GM18520 (cell line): ENCODE measurements around the gene OR8B3.
"Not testable (repeated sequence)": the region's sequence is repeated elsewhere in the genome, so short reads cannot be mapped to it uniquely, and the experiment has no call there.

Source experiments
- ATAC-seq: cut with Tn5 transposase; IDR thresholded peaks from one replicate; pipeline ENCODE4 v1.9.1; 2021; ENCODE audit not compliant: unreplicated experiment

The OR8B3 gene

DNA sequence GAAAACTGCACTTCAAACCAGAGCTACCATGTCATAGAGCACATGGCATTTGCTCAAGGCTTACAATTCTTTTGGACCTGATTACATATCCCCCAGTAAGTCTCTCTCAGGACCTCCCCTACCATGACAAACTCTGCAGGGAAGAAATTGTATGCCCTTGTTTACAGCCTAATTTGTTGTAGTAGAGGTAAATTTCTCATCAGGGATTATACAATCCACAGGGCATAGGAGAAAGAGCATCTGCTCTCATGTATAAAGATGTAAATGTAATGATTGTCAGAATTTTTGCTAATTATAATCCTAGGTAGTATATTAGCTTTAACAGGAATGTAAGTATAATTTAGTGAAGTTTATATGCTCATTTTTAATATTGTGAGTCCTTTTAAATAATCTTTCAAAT is at the start of gene OR8B3:
OR8B3 (minus strand) TSS at position 101 of the 400 bp plus-strand sequence. CDS start 1,673 bp downstream, outside the sequence.
- no peak for ATAC-seq

GRCh38 chr11:124446916-124447315 is 48.1 kb upstream of the OR8B3 start:
- ATAC-seq: no peak

GRCh38 chr11:124445646-124446150 is 46.9 kb upstream of the OR8B3 start, which contains the start of gene OR8B8:
Gene OR8B8, minus strand, starts transcription at chr11:124445696. Its CDS starts 4,611 bp downstream, at chr11:124441085.
- ATAC-seq: no peak

- no peak for ATAC-seq
Measured at GRCh38 chr11:124442847-124443246, 44.0 kb upstream of the OR8B3 start.

- ATAC-seq: no peak
Measured at GRCh38 chr11:124442442-124442841, 43.6 kb upstream of the OR8B3 start.

DNA sequence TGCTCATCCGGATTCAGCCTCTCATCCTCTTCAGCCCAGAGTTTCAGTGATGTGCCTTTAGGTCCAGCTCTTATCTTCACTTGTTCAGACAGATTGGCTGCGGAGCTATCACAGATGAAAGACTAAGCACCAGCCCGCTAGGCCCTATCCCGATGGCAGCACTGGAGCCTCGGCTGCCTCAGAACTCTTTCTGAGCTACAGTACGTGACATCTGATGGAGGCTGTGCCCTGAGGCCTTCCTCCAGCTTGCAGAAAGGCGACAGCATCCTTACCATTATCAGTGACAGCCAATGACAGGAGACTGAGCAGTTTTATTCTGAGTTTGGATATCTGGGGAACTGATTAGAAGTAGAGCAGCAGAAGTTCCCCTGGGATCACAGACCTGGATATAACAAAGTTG is 42.7 kb upstream of the OR8B3 start:
- ATAC-seq: no peak

GRCh38 chr11:124441081-124441480 is 42.3 kb upstream of the OR8B3 start:
- ATAC-seq: no peak

DNA sequence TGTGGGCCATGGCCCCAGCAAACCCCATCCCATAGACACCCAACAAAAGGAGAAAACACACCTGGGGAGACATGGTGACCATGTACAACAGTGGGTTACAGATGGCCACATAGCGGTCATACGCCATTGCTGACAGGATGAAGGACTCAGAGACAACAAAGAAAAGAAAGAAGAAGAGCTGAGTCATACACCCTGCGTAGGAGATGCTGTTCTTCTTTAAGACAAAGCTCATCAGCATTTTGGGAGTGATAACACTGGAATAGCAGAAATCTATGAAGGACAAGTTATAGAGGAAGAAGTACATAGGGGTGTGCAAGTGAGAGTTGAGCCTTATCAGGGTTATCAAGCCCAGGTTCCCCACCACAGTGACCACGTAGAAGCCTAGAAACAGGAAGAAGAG is 41.8 kb upstream of the OR8B3 start:
- no peak for ATAC-seq

GRCh38 chr11:124434699-124435098 is 35.9 kb upstream of the OR8B3 start:
- no peak for ATAC-seq

DNA sequence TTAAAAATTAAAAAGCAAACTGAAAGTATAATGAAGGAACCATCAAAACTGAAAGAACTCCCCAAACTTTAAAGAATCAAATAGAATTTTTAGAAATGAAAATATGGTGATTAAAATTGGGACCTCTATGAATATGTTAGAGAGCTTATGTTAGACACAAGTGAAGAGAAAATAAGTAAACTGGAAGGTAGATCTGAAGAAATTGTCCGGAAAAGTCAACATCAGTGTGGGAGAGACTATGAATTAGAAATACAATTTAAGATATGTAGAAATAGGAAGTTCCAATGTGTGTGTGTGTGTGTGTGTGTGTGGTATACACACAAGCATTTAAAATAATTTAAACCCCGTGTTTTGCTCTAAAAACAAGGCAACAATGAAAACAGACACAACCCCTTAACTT is 30.8 kb upstream of the OR8B3 start:
- ATAC-seq: no peak

- ATAC-seq: no peak
Measured at GRCh38 chr11:124424384-124424921, 25.6 kb upstream of the OR8B3 start, which contains the start of gene OR8B4. Gene OR8B4, minus strand, starts transcription at chr11:124424871. Its CDS starts 0 bp downstream, at chr11:124424871.

DNA sequence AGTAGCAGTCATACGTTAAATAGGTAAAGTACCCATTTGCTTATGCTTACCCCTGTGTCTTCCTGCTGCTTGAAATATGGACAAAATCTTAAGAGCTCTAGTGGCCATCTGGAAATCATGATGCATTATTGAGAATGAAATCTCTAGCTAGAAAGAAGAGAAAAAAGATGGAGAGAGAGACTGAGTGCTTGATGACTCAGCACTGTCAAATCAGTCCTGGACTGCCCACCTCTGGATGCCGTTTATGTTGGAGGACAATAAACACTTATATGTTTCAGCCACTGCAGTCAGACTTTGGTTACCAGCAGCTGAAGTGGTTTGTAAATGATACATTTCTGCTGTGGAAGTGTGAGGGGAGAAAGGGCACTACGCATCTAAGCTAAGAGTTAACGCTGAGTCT is 22.2 kb upstream of the OR8B3 start:
- ATAC-seq: no peak

DNA sequence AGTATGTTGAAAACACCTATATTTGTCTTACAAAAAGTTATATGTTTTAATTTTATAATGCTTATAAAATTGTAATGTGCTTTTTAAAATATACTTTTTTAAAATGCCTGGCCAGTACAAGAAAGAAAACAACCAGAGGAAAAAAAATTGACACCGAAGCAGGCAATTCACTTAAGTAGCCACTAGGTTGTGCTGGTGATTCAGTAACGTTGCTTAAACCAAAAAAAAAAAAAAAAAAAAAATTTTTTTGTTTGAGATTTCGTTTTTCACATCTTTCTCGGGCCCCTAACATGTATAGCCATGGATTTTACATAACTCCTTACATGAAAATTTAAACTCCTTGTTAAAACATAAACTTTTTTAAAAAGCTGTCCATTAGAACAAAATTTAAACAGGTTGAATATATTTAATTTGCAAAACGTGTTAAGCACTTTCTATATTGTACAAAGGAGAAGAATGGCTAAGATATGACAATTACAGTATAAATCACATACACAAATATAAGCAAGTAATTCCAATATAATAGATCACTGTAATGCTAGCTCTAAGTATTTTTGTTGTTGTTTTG is 16.6 kb upstream of the OR8B3 start:
- ATAC-seq: no peak

- no peak for ATAC-seq
Measured at GRCh38 chr11:124409906-124410305, 11.1 kb upstream of the OR8B3 start.

DNA sequence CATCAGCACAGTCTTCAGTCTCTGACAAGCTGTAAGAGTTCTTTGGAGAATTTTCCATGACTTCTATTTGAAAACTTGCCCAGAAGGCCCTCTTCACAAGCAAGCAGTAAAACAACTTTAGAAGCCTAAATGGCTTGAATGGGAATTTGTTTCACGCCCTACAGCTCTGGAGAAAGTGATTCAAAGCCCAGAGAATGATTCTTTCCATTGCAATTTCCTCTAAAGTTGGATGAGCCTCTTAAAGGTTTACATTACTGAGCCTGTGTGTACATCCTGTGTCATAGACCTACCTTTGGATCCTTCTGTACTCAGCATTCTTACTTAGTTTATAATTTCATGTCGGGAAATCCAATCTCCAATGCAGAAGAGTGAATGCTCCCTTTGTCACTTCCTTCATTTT is 6.8 kb upstream of the OR8B3 start:
- ATAC-seq: no peak

DNA sequence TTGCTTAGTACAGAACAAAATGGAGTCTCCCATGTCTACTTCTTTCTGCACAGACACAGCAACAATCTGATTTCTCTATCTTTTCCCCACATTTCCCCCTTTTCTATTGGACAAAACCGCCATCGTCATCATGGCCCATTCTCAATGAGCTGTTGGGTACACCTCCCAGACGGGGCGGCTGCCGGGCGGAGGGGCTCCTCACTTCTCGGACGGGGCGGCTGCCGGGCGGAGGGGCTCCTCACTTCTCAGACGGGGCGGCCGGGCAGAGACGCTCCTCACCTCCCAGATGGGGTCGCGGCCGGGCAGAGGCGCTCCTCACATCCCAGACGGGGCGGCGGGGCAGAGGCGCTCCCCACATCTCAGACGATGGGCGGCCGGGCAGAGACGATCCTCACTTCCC is 4.4 kb upstream of the OR8B3 start:
- ATAC-seq: not testable (repeated sequence)

GRCh38 chr11:124402326-124402922 is 3.6 kb upstream of the OR8B3 start:
- peak; percentile 70 for ATAC-seq

DNA sequence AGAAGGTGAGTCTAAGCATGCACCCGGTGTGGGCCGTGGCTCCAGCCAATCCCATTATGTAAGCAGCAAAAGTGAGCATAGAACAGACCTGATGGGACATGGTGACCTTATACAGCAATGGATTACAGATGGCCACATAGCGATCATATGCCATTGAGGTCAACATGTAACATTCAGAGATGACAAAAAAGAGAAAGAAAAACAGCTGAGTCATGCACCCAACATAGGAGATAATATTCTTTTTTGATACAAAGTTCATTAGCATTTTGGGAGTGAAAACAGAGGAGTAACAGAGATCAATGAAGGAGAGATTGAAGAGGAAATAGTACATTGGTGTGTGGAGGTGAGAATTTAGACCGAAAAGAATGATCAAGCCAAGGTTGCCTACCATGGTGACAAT is 2.0 kb downstream of the OR8B3 start:
- not testable (repeated sequence) for ATAC-seq

GRCh38 chr11:124394408-124394807 is 4.4 kb downstream of the OR8B3 start:
- ATAC-seq: no peak

DNA sequence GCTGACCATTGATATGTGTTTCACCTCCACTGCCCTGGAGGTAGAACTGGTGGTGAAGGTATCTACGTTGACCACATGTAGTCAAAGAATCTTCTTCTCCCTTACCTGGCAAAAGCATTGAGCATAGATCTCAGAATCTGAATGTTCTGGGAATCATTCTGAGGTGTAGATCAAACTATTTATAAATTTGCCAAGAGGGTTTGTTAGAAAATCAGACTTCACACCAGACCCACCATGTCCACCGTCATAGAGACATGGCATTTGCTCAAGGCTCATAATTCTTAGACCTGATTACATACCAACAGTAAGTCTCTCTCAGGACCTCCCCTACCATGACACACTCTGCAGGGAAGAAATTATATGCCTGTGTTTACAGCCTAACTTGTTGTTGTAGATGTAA is 14.4 kb downstream of the OR8B3 start, which contains the start of gene OR8B2:
OR8B2 (minus strand) TSS at position 101 of the 400 bp plus-strand sequence. CDS start 1,156 bp downstream, outside the sequence.
- ATAC-seq: no peak

DNA sequence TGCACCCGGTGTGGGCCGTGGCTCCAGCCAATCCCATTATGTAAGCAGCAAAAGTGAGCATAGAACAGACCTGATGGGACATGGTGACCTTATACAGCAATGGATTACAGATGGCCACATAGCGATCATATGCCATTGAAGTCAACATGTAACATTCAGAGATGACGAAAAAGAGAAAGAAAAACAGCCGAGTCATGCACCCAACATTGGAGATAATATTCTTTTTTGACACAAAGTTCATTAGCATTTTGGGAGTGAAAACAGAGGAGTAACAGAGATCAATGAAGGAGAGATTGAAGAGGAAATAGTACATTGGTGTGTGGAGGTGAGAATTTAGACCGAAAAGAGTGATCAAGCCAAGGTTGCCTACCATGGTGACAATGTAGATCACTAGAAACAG is 16.0 kb downstream of the OR8B3 start:
- ATAC-seq: not testable (repeated sequence)

GRCh38 chr11:124380585-124380984 is 18.2 kb downstream of the OR8B3 start:
- no peak for ATAC-seq
